Measurements from ENCODE around the gene GRM7.

DNA sequence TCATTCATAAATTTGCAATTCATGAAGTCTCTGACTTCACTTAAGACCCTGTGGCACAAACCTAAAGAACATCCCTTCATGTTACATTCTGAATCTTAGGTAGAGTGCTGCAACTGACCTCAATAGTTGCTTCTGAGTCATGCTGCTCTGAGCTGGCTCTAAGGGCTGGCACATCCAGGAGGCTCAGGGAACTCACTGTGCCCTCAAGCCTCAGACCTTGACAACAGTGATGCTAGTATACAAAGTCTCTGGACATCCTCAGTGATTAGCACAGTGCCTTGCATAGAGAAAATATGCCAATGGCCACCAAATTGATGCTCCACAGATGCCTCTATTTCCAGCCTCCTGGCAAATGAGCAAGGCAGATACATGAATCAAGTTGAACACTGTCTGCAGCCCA is 899.8 kb downstream of the GRM7 start:
- TF ChIP-seq, protein P1, sequence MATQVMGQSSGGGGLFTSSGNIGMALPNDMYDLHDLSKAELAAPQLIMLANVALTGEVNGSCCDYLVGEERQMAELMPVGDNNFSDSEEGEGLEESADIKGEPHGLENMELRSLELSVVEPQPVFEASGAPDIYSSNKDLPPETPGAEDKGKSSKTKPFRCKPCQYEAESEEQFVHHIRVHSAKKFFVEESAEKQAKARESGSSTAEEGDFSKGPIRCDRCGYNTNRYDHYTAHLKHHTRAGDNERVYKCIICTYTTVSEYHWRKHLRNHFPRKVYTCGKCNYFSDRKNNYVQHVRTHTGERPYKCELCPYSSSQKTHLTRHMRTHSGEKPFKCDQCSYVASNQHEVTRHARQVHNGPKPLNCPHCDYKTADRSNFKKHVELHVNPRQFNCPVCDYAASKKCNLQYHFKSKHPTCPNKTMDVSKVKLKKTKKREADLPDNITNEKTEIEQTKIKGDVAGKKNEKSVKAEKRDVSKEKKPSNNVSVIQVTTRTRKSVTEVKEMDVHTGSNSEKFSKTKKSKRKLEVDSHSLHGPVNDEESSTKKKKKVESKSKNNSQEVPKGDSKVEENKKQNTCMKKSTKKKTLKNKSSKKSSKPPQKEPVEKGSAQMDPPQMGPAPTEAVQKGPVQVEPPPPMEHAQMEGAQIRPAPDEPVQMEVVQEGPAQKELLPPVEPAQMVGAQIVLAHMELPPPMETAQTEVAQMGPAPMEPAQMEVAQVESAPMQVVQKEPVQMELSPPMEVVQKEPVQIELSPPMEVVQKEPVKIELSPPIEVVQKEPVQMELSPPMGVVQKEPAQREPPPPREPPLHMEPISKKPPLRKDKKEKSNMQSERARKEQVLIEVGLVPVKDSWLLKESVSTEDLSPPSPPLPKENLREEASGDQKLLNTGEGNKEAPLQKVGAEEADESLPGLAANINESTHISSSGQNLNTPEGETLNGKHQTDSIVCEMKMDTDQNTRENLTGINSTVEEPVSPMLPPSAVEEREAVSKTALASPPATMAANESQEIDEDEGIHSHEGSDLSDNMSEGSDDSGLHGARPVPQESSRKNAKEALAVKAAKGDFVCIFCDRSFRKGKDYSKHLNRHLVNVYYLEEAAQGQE (IDR thresholded peaks at IDR 0.05; ENCODE audit: borderline replicate concordance): no peak
- no peak for TF ChIP-seq CTCF (IDR thresholded peaks at IDR 0.05; ENCODE audit: poor library complexity, severe bottlenecking)
